Activated naive CD8-positive, alpha-beta T cell treated with anti-CD3 and anti-CD28 coated beads for 36 hours (primary cell): ENCODE results near the gene CWC25. TPM values are rescaled to one million over a fixed set of nuclear protein-coding genes. Genes with fewer than 3 reads are reported as not detected.

Source experiments
- DNase-seq: peaks from one replicate; pipeline ENCODE4 v3.0.0; 2021
- H3K27ac Mint-ChIP-seq: one replicate; pipeline ENCODE4 v1.8.0; 2022; ENCODE audit warnings: mild to moderate bottlenecking, moderate library complexity, mixed read lengths
- H3K27me3 Mint-ChIP-seq: one replicate; pipeline ENCODE4 v1.8.0; 2022; ENCODE audit warnings: mild to moderate bottlenecking, mixed read lengths
- H3K36me3 Mint-ChIP-seq: one replicate; pipeline ENCODE4 v1.8.0; 2021; ENCODE audit warnings: mild to moderate bottlenecking, mixed read lengths
- H3K4me1 Mint-ChIP-seq: one replicate; pipeline ENCODE4 v1.8.0; 2021; ENCODE audit warnings: mixed read lengths
- H3K4me3 Mint-ChIP-seq: one replicate; pipeline ENCODE4 v1.8.0; 2022; ENCODE audit warnings: mild to moderate bottlenecking, moderate library complexity, mixed read lengths
- H3K9me3 Mint-ChIP-seq: one replicate; pipeline ENCODE4 v1.8.0; 2022; ENCODE audit warnings: mixed read lengths
- total RNA-seq, 2 experiments: library from RNA; stranded (reverse); gene quantifications; one replicate each; pipeline ENCODE4 v1.2.3, GENCODE V29; 2021

Gene CWC25
- total RNA-seq, 2 experiments from 2014 or later, result 22.3 to 25.6 TPM

- H3K27me3 Mint-ChIP-seq, result no peaks in the 10 kb centered on the region
- no peaks in the 10 kb centered on the region for H3K4me1 Mint-ChIP-seq
- DNase-seq, result no peak
- H3K4me3 Mint-ChIP-seq, result no peak overlapping the region
- peaks cover 14% of the 10 kb centered on the region for H3K36me3 Mint-ChIP-seq
- no peak overlapping the region for H3K27ac Mint-ChIP-seq
- no peaks in the 10 kb centered on the region for H3K9me3 Mint-ChIP-seq
These were observed 47.4 kb downstream of the CWC25 start for GRCh38 chr17:38777641-38778250.

- H3K27me3 Mint-ChIP-seq, result no peaks in the 10 kb centered on the region
- no peak overlapping the region for H3K27ac Mint-ChIP-seq
- no peaks in the 10 kb centered on the region for H3K9me3 Mint-ChIP-seq
- no peak for DNase-seq
- no peaks in the 10 kb centered on the region for H3K4me1 Mint-ChIP-seq
- H3K4me3 Mint-ChIP-seq, result no peak overlapping the region
- peaks cover 7% of the 10 kb centered on the region for H3K36me3 Mint-ChIP-seq
These were observed 51.9 kb downstream of the CWC25 start for GRCh38 chr17:38773258-38773657.

GRCh38 chr17:38768417-38768816, 56.7 kb downstream of the CWC25 start:
- H3K4me1 Mint-ChIP-seq, result no peaks in the 10 kb centered on the region
- H3K27ac Mint-ChIP-seq, result peak overlapping the region; percentile 55
- no peaks in the 10 kb centered on the region for H3K9me3 Mint-ChIP-seq
- no peak overlapping the region for H3K4me3 Mint-ChIP-seq
- no peak for DNase-seq
- H3K36me3 Mint-ChIP-seq, result peaks cover 20% of the 10 kb centered on the region
- no peaks in the 10 kb centered on the region for H3K27me3 Mint-ChIP-seq

- no peak for DNase-seq
- Mint-ChIP-seq H3K27ac (no peak overlapping the region), H3K4me1 (no peaks in the 10 kb centered on the region)
These were observed 58.8 kb downstream of the CWC25 start for GRCh38 chr17:38766341-38766740.

GRCh38 chr17:38762231-38762630, 62.9 kb downstream of the CWC25 start:
- Mint-ChIP-seq H3K9me3 (no peaks in the 10 kb centered on the region), H3K27ac (no peak overlapping the region)

More at GRCh38 chr17:38766341-38766740, 58.8 kb downstream of the CWC25 start:
- no peaks in the 10 kb centered on the region for H3K27me3 Mint-ChIP-seq
- peaks cover 20% of the 10 kb centered on the region for H3K36me3 Mint-ChIP-seq
- H3K4me3 Mint-ChIP-seq, result no peak overlapping the region
- no peaks in the 10 kb centered on the region for H3K9me3 Mint-ChIP-seq

GRCh38 chr17:38761612-38762011, 63.5 kb downstream of the CWC25 start:
- Mint-ChIP-seq H3K4me1 (peaks cover 2% of the 10 kb centered on the region), H3K9me3 (no peaks in the 10 kb centered on the region), H3K36me3 (peaks cover 26% of the 10 kb centered on the region), H3K4me3 (no peak overlapping the region), H3K27me3 (no peaks in the 10 kb centered on the region), H3K27ac (peak overlapping the region; percentile 8)
- DNase-seq, result peak; percentile 29

More at GRCh38 chr17:38762231-38762630, 62.9 kb downstream of the CWC25 start:
- no peak overlapping the region for H3K4me3 Mint-ChIP-seq
- H3K36me3 Mint-ChIP-seq, result peaks cover 30% of the 10 kb centered on the region
- no peaks in the 10 kb centered on the region for H3K27me3 Mint-ChIP-seq
- H3K4me1 Mint-ChIP-seq, result peaks cover 2% of the 10 kb centered on the region
- DNase-seq, result no peak

- Mint-ChIP-seq H3K36me3 (peaks cover 23% of the 10 kb centered on the region), H3K4me3 (peak overlapping the region; percentile 98), H3K4me1 (peaks cover 39% of the 10 kb centered on the region), H3K27ac (peak overlapping the region; percentile 97), H3K27me3 (peaks cover 32% of the 10 kb centered on the region), H3K9me3 (peaks cover 1% of the 10 kb centered on the region)
- no peak for DNase-seq
These were observed 72.0 kb downstream of the CWC25 start for GRCh38 chr17:38753071-38753506.

- Mint-ChIP-seq H3K27ac (peak within 1 kb of the TSS; percentile 97), H3K4me3 (peak within 1 kb of the TSS; percentile 98), H3K36me3 (peaks cover 23% of the 10 kb centered on the region), H3K27me3 (peaks cover 36% of the 10 kb centered on the region), H3K4me1 (peaks cover 39% of the 10 kb centered on the region), H3K9me3 (peaks cover 1% of the 10 kb centered on the region)
- DNase-seq, result peak; percentile 97
These were observed 72.6 kb downstream of the CWC25 start, which contains the start of gene PSMB3 for GRCh38 chr17:38752308-38753070. TSS of gene PSMB3 (plus strand) at chr17:38752741. CDS start at chr17:38752827, 86 bp downstream.

- H3K9me3 Mint-ChIP-seq, result peaks cover 1% of the 10 kb centered on the region
- H3K4me1 Mint-ChIP-seq, result peaks cover 40% of the 10 kb centered on the region
- peak overlapping the region; percentile 98 for H3K4me3 Mint-ChIP-seq
- H3K27me3 Mint-ChIP-seq, result peaks cover 37% of the 10 kb centered on the region
- DNase-seq, result peak; percentile 81
- peaks cover 23% of the 10 kb centered on the region for H3K36me3 Mint-ChIP-seq
- peak overlapping the region; percentile 97 for H3K27ac Mint-ChIP-seq
These were observed 73.3 kb downstream of the CWC25 start for GRCh38 chr17:38751808-38752307.

GRCh38 chr17:38751144-38751807, 73.8 kb downstream of the CWC25 start:
- peaks cover 23% of the 10 kb centered on the region for H3K36me3 Mint-ChIP-seq
- peaks cover 43% of the 10 kb centered on the region for H3K27me3 Mint-ChIP-seq
- peak overlapping the region; percentile 97 for H3K27ac Mint-ChIP-seq
- H3K9me3 Mint-ChIP-seq, result peaks cover 1% of the 10 kb centered on the region
- peak overlapping the region; percentile 98 for H3K4me3 Mint-ChIP-seq
- DNase-seq, result no peak
- peaks cover 44% of the 10 kb centered on the region for H3K4me1 Mint-ChIP-seq

Other genes with a start within 250 kb of the CWC25 start
- under 1 TPM; 0.37 to 0.42 TPM for gene SRCIN1, start 219.4 kb downstream of the CWC25 start, total RNA-seq
- gene EPOP, start 150.4 kb downstream of the CWC25 start, total RNA-seq, result 10 to 100 TPM; 33.6 to 33.7 TPM
- gene MLLT6, start 120.0 kb downstream of the CWC25 start, total RNA-seq, result 100 to 1,000 TPM; 125 to 130 TPM
- gene CISD3, start 95.0 kb downstream of the CWC25 start, total RNA-seq, result 10 to 100 TPM; 54.3 to 57.4 TPM
- under 1 TPM; 0.40 to 0.74 TPM for gene PCGF2, start 77.0 kb downstream of the CWC25 start, total RNA-seq
- gene PSMB3, start 72.6 kb downstream of the CWC25 start, total RNA-seq, result 100 to 1,000 TPM; 284 to 288 TPM
- 10 to 100 TPM; 39.6 to 41.1 TPM for gene PIP4K2B, start 25.8 kb downstream of the CWC25 start, total RNA-seq
- gene RPL23, start 28.4 kb upstream of the CWC25 start, total RNA-seq, result 1,000 to 10,000 TPM; 1,956 to 1,966 TPM
- 100 to 1,000 TPM; 131 TPM for gene LASP1, start 44.7 kb upstream of the CWC25 start, total RNA-seq
- under 1 TPM in 1 of 2 experiments, not detected in 1; 0.12 TPM for gene FBXO47, start 142.1 kb upstream of the CWC25 start, total RNA-seq